Thymus (tissue), 11 donors: ENCODE data around the gene NELFE. TPM values are rescaled to one million over a fixed set of nuclear protein-coding genes. Genes with fewer than 3 reads are reported as not detected.
"Not testable (repeated sequence)": the region's sequence is repeated elsewhere in the genome, so short reads cannot be mapped to it uniquely, and the experiment has no call there.

ENCODE experiments used
- DNase-seq, 9 donors: peaks; one replicate each; pipeline ENCODE4 v3.0.0-alpha.2; 2013; ENCODE audit warnings: low spot score in 9 of 9, low read depth in 6 of 9, missing footprints in 1 of 9
- H3K27ac ChIP-seq, 2 donors: one replicate each; pipeline ENCODE4 v1.5.1; 2013; ENCODE audit warnings: control low read depth in 1 of 2, low read depth in 1 of 2, low read length in 1 of 2, mild to moderate bottlenecking in 1 of 2, moderate library complexity in 1 of 2
- H3K27me3 ChIP-seq, 2 donors: one replicate each; pipeline ENCODE4 v1.5.1; 2013; ENCODE audit warnings: low read length in 1 of 2; ENCODE audit not compliant: control insufficient read depth in 2 of 2, insufficient read depth in 1 of 2
- H3K36me3 ChIP-seq, 2 donors: one replicate each; pipeline ENCODE4 v1.5.1; 2013; ENCODE audit warnings: low read length in 1 of 2, mild to moderate bottlenecking in 1 of 2, moderate library complexity in 1 of 2; ENCODE audit not compliant: control insufficient read depth in 2 of 2, insufficient read depth in 2 of 2
- H3K4me1 ChIP-seq, 2 donors: one replicate each; pipeline ENCODE4 v1.5.1; 2013; ENCODE audit warnings: low read length in 2 of 2; ENCODE audit not compliant: control insufficient read depth in 2 of 2, insufficient read depth in 2 of 2
- H3K4me3 ChIP-seq, 2 donors: one replicate each; pipeline ENCODE4 v1.5.1; 2013; ENCODE audit warnings: low read length in 2 of 2, control low read depth in 1 of 2, mild to moderate bottlenecking in 1 of 2
- H3K9me3 ChIP-seq, 2 donors: one replicate each; pipeline ENCODE4 v1.5.1; 2013; ENCODE audit warnings: low read length in 1 of 2, mild to moderate bottlenecking in 1 of 2; ENCODE audit not compliant: control insufficient read depth in 2 of 2, insufficient read depth in 1 of 2
- WGBS: extraction: QIAGEN DNeasy Blood & Tissue Kit; methylation state at CpG from one replicate; pipeline ENCODE4 v1.1.7; 2013; 5-methylcytosine and 5-hydroxymethylcytosine counted together
- polyA plus RNA-seq: library from polyadenylated mRNA; stranded (reverse); fragments of 200-250 nt; gene quantifications from one replicate; pipeline ENCODE4 v1.2.3, GENCODE V29; 2013
- total RNA-seq: library from RNA; stranded (reverse); fragments of 120-200 nt; gene quantifications from one replicate; pipeline ENCODE4 v1.2.4, GENCODE V29; 2013
- donor health status: healthy.

NELFE gene
- total and polyA plus RNA-seq, 2 donors = 44.5 to 62.9 TPM

GRCh38 chr6:31918069-31918720, 40.6 kb downstream of the NELFE start:
- no peak for DNase-seq
- H3K4me3 ChIP-seq = no peak overlapping the region
- no peaks in the 10 kb centered on the region for H3K9me3 ChIP-seq
- 82% methylated on average over 8 of the region's 8 CpGs for WGBS
- no peaks in the 10 kb centered on the region for H3K27me3 ChIP-seq
- no peaks in the 10 kb centered on the region for H3K4me1 ChIP-seq
- H3K36me3 ChIP-seq = no peaks in the 10 kb centered on the region
- no peak overlapping the region for H3K27ac ChIP-seq

DNA sequence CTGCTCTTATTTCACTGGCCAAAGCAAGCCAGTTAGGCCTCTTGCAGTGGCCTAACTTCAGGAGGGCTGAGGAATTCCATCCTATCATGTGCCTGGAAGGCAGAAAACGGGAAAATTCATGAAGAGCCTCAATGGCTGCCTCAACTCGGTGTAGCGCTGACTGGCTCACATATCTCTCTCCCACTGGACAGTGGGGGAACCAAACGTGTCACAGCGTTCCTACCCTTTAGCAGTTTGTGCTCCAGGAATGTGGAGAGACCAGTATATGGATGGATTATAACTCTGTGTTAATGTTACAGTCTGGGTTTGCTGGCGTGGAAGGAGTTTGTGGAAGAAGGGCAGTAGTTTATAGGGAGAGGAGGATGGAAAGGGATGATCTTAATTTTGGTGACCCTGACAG, 43.0 kb downstream of the NELFE start:
- Histone ChIP-seq H3K36me3 (no peaks in the 10 kb centered on the region), H3K27ac (no peak overlapping the region), H3K4me1 (no peaks in the 10 kb centered on the region), H3K4me3 (no peak overlapping the region), H3K9me3 (no peaks in the 10 kb centered on the region), H3K27me3 (no peaks in the 10 kb centered on the region)
- WGBS = 95% methylated on average over 6 of the region's 6 CpGs
- no peak for DNase-seq

GRCh38 chr6:31915351-31915750, 43.4 kb downstream of the NELFE start:
- H3K9me3 ChIP-seq = no peaks in the 10 kb centered on the region
- no peak for DNase-seq
- H3K4me1 ChIP-seq = no peaks in the 10 kb centered on the region

GRCh38 chr6:31911826-31912585, 46.8 kb downstream of the NELFE start:
- Histone ChIP-seq H3K4me3 (no peak overlapping the region), H3K4me1 (no peaks in the 10 kb centered on the region), H3K9me3 (no peaks in the 10 kb centered on the region), H3K27ac (no peak overlapping the region), H3K36me3 (no peaks in the 10 kb centered on the region), H3K27me3 (no peaks in the 10 kb centered on the region)
- WGBS = 91% methylated on average over 11 of the region's 11 CpGs
- no peak for DNase-seq

More at GRCh38 chr6:31915351-31915750, 43.4 kb downstream of the NELFE start:
- Histone ChIP-seq H3K4me3 (no peak overlapping the region), H3K27me3 (no peaks in the 10 kb centered on the region), H3K36me3 (no peaks in the 10 kb centered on the region), H3K27ac (no peak overlapping the region)

- H3K9me3 ChIP-seq, H3K4me3 ChIP-seq, H3K27me3 ChIP-seq, H3K27ac ChIP-seq, DNase-seq, H3K36me3 ChIP-seq, H3K4me1 ChIP-seq: not testable (repeated sequence)
- 97% methylated on average over 7 of the region's 7 CpGs for WGBS
These were observed 49.5 kb downstream of the NELFE start for GRCh38 chr6:31909298-31909697.

- Histone ChIP-seq H3K4me3 (no peak overlapping the region), H3K27me3 (no peaks in the 10 kb centered on the region), H3K4me1 (no peaks in the 10 kb centered on the region), H3K36me3 (no peaks in the 10 kb centered on the region), H3K27ac (no peak overlapping the region), H3K9me3 (no peaks in the 10 kb centered on the region)
- no peak for DNase-seq
- 89% methylated on average over 4 of the region's 4 CpGs for WGBS
These were observed 50.0 kb downstream of the NELFE start for GRCh38 chr6:31908791-31909190.

GRCh38 chr6:31908255-31908654, 50.5 kb downstream of the NELFE start:
- not testable (repeated sequence) for H3K27me3 ChIP-seq, H3K36me3 ChIP-seq, H3K4me3 ChIP-seq, DNase-seq, H3K9me3 ChIP-seq, H3K27ac ChIP-seq, H3K4me1 ChIP-seq
- WGBS = 97% methylated on average over 5 of the region's 5 CpGs

DNA sequence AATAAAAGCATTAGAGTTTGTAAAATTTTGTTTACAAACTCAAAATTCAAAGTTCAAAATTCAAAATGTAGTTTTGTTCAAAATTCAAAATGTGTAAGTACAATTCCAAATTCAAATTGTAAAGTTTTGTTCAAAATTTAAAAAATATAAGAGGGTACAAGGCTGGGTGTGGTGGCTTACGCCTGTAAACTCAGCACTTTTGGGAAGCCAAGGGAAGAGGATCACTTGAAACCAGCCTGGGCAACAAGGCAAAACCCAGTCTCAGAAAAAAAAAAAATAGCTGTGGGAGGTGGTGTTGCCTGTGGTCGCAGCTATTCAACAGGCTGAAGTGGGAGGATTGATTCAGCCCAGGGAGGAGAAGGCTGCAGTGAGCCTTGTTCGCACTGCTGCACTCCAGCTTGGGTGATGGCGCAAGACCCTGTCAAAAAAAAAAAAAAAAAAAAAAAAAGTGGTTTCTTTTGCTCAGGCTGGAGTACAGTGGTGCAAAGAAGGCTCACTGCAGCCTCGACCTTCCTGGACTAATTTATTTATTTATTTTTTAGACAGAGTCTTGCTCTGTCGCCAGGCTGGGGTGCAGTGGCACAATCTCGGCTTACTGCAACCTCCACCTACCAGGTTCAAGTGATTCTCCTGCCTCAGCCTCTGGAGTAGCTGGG, 51.5 kb downstream of the NELFE start:
- no peaks in the 10 kb centered on the region for H3K9me3 ChIP-seq
- no peak for DNase-seq
- WGBS = 65% methylated on average over 7 of the region's 7 CpGs
- no peak overlapping the region for H3K4me3 ChIP-seq
- no peak overlapping the region for H3K27ac ChIP-seq
- H3K4me1 ChIP-seq = peaks cover 4 to 9% of the 10 kb centered on the region in 2 donors
- H3K27me3 ChIP-seq = no peaks in the 10 kb centered on the region
- H3K36me3 ChIP-seq = no peaks in the 10 kb centered on the region

DNA sequence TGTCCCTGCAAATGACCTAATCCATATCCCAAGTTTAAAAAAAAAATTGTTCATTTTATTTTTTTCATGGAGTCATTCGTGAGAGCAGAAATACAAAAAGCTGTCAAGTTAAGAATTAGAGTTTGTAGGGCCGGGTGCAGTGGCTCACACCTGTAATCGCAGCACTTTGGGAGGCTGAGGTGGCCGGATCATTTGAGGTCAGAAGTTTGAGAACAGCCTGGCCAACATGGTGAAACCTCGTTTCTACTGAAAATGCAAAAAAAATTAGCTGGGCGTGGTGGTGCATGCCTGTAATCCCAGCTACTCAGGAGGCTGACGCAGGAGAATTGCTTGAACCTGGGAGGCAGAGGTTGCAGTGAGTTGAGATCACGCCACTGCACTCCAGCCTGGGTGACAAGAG, 52.0 kb downstream of the NELFE start:
- H3K4me1 ChIP-seq, H3K27me3 ChIP-seq, H3K36me3 ChIP-seq, DNase-seq, H3K27ac ChIP-seq, H3K4me3 ChIP-seq, H3K9me3 ChIP-seq: not testable (repeated sequence)
- WGBS = 92% methylated on average over 8 of the region's 8 CpGs
